ENCODE measurements around the gene PNPLA5.

The PNPLA5 gene

DNA sequence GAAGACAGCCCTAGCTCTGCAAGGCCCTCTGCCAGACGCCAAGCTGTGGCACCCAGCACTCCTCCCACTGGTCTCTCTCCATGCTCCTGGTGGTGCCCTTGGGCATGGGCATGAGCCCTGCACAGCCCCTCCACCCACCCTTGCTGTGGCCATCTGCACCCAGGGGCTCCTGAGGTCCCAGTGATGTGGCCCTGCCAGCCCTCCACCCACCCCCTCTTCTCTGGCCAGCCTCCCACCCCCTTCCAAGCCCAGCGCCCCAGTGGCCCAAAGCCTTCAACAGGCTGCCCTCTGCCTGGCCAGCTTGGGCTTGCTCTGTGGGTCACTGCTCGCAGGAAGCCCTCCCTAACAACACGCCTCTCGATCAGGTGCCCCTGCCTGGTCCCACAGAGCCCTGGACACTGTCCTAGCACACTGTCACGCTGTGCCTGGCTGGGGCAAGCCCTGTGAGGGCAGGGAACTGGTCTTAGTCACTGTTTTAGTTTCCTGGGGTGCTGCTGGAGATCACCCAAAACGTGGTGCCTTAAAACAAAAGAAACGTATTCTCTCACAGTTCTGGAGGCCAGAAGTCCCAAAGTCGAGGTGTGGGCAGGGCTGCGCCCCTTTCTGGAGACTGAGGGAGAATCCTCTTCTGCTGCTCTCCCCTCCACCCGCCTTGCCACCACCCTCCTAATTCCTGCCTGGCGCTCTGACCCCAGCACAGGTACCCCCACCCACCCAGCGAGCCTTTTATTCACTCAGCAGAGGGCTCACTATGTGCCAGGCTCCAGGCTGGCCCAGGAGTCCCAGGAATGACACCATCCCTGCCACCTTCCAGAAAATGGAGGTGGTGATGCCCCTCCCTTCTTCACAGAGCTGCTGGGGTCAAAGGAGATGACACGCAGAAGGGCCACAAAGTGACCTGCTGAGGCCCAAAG, 44.2 kb downstream of the PNPLA5 start:
- H3K9me3 Mint-ChIP-seq, result no peaks in the 10 kb centered on the region
- peaks cover 13% of the 10 kb centered on the region for H3K27me3 Mint-ChIP-seq (ENCODE audit: low read depth)
- no peak overlapping the region for H3K27ac Mint-ChIP-seq
- TF ChIP-seq, protein P1, sequence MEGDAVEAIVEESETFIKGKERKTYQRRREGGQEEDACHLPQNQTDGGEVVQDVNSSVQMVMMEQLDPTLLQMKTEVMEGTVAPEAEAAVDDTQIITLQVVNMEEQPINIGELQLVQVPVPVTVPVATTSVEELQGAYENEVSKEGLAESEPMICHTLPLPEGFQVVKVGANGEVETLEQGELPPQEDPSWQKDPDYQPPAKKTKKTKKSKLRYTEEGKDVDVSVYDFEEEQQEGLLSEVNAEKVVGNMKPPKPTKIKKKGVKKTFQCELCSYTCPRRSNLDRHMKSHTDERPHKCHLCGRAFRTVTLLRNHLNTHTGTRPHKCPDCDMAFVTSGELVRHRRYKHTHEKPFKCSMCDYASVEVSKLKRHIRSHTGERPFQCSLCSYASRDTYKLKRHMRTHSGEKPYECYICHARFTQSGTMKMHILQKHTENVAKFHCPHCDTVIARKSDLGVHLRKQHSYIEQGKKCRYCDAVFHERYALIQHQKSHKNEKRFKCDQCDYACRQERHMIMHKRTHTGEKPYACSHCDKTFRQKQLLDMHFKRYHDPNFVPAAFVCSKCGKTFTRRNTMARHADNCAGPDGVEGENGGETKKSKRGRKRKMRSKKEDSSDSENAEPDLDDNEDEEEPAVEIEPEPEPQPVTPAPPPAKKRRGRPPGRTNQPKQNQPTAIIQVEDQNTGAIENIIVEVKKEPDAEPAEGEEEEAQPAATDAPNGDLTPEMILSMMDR (IDR thresholded peaks at IDR 0.05; ENCODE audit: unreplicated experiment in 3 of 3), result no peak
- no peaks in the 10 kb centered on the region for H3K4me1 Mint-ChIP-seq
- no peak overlapping the region for H3K4me3 Mint-ChIP-seq
- H3K36me3 Mint-ChIP-seq (ENCODE audit: low read depth), result no peaks in the 10 kb centered on the region

DNA sequence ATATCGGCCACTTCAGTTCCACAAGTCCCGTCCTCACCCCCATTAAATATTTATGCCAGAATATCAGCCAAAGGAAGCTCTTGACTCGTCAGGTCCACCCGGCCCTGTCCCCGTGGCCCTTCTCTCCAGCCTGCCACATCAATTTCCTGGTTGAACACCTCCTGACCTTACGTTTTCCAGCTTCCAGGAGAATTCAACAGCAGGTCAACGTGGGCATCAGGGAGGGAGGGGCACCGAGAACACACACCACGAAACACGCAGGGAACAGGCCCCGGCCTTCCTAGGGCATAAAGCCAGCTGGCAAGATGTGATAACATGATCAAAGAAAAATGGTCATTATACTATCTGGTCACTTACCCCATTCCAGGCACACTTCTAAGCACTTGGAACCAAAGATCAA, 44.8 kb downstream of the PNPLA5 start:
- Mint-ChIP-seq H3K27ac (no peak overlapping the region), H3K27me3 (ENCODE audit: low read depth) (peaks cover 13% of the 10 kb centered on the region), H3K4me1 (no peaks in the 10 kb centered on the region), H3K9me3 (no peaks in the 10 kb centered on the region), H3K4me3 (no peak overlapping the region), H3K36me3 (ENCODE audit: low read depth) (no peaks in the 10 kb centered on the region)
- TF ChIP-seq, protein P1 (IDR thresholded peaks at IDR 0.05; ENCODE audit: unreplicated experiment in 3 of 3), result no peak

DNA sequence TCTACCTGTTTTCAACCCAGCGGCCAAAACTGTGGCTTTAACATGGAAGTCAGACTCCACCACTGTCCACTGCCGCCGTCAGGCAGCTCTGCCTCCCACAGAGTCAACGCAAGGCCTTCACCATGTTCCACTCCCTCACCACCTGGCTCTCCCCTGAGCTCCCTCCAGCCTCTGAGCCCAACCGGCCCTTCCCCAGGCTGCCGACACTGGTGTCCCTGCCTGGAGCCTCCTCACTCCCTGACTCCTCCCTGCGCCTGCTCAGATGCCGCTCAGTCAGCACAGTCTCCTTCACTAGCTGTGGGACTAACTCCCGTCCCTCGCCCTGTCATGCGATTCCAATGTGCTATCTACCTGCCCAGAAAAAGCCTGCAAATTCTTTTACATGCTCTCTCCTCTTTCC, 45.8 kb downstream of the PNPLA5 start:
- Mint-ChIP-seq H3K27me3 (ENCODE audit: low read depth) (peaks cover 13% of the 10 kb centered on the region), H3K9me3 (no peaks in the 10 kb centered on the region), H3K4me3 (no peak overlapping the region), H3K36me3 (ENCODE audit: low read depth) (no peaks in the 10 kb centered on the region), H3K27ac (no peak overlapping the region), H3K4me1 (no peaks in the 10 kb centered on the region)
- TF ChIP-seq, protein P1 (IDR thresholded peaks at IDR 0.05; ENCODE audit: unreplicated experiment in 3 of 3), result no peak

DNA sequence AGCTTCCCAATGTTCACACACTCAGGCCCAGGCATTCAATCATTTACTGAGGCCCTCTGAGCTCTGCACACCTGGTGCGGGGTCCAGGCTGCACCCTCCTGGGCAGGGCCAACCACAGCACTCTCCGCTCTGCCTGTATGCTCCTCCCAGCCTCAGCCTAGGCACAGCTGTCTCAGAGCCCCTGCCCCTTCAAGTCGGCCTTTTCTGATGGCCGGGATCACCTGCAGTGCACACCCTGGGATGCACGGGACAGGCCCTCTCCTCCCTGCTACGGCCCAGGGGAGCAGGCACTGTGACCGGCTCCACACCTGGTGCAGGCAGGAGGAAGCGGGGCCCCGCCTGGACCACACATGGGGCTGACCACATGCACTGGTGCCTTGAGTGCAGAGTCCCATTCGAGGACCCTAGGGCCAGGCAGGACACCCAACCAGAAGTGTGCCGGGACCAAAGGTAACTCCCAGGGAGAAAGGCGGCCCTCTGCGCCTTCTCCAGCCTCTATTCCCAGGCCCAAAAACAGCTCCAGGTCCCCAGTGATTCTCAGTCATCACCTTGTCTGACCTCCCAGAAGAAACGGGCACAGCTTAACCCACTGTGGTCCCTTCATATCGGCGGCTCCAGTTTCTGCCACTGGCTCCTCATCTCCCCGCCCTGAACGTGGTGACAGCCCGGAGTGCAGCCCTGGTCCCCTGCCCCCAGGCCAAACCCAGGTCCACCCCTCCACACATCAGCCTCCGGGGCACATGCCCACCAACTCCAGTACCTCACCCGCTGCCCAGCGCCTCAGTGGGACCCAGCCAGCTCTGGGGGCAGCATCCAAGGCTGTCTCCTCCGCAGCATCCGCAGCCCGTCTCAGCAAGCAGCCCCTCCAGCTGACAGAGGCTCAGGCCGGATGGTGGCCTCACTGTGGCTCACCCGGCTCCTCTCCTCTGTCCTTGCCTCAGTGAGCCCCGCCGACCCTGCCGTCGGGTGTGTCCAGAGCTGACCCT, 47.0 kb downstream of the PNPLA5 start:
- Mint-ChIP-seq H3K4me1 (no peaks in the 10 kb centered on the region), H3K9me3 (no peaks in the 10 kb centered on the region), H3K27ac (no peak overlapping the region), H3K4me3 (no peak overlapping the region), H3K36me3 (ENCODE audit: low read depth) (no peaks in the 10 kb centered on the region), H3K27me3 (ENCODE audit: low read depth) (peaks cover 13% of the 10 kb centered on the region)
- TF ChIP-seq, protein P1 (IDR thresholded peaks at IDR 0.05; ENCODE audit: unreplicated experiment in 3 of 3), result no peak

DNA sequence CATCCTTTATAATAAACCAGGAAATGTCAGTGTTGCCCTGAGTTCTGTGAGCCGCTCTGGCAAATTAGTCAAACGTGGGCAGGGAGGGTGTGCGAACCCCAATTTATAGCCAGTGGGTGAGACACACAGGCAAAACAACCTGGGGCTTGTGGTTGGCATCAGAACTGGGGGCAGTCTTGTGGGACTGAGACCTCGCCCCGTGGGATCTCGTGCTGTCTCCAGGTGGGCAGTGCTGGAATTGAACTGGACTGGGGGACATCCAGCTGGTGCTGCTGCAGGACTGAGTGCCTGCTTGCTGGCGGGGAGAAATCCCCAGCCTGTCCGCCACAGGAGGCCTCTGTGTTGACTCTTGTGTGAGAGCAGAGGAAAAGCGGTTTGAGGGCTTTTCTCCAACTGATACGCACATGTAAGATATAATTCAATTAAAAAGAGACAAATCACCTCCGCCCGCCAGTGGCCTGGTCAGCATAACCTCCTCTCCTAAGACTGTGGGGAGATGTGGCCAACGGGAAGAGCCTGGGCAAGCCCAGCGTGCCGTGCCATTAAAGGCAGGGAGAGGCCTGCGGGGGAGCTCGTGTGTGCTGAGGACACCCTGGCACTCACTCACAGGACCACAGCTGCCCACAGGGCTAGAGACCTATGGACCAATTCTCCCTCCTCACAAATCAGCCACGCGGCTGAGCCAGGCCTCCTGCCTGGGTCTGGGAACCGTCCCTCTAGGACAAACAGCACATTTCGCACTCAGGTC, 47.9 kb downstream of the PNPLA5 start:
- no peak overlapping the region for H3K27ac Mint-ChIP-seq
- no peak overlapping the region for H3K4me3 Mint-ChIP-seq
- H3K4me1 Mint-ChIP-seq, result no peaks in the 10 kb centered on the region
- no peaks in the 10 kb centered on the region for H3K9me3 Mint-ChIP-seq
- peaks cover 12% of the 10 kb centered on the region for H3K27me3 Mint-ChIP-seq (ENCODE audit: low read depth)
- H3K36me3 Mint-ChIP-seq (ENCODE audit: low read depth), result no peaks in the 10 kb centered on the region
- TF ChIP-seq, protein P1 (IDR thresholded peaks at IDR 0.05; ENCODE audit: unreplicated experiment in 3 of 3), result no peak

Data from nephron (organoid).